H1 (cell line): ENCODE measurements around the gene RPP25L. TPM values are rescaled to one million over a fixed set of nuclear protein-coding genes. Genes with fewer than 3 reads are reported as not detected.

Source experiments
- CTCF ChIA-PET: fragments of 300-600 bp; sonication (Branson Sonifier 250); formaldehyde crosslinking; loops from one replicate; lab custom pipeline; 2021; ENCODE audit not compliant: partially characterized antibody; lab: Charles Lee
- POLR2A ChIA-PET: fragments of 300-600 bp; sonication (Branson Sonifier 250); formaldehyde crosslinking; loops from one replicate; lab custom pipeline; 2021; ENCODE audit warnings: inconsistent platforms; ENCODE audit not compliant: partially characterized antibody; lab: Charles Lee
- DNase-seq, 2 experiments: peaks; one replicate each; pipeline versions ENCODE4 v3.0.0 to v3.0.0-alpha.2; 2010 to 2022; ENCODE audit warnings: low spot score in 2 of 2, low read depth in 1 of 2, mixed read lengths in 1 of 2
- FAIRE-seq: peaks from 2 replicates; lab custom pipeline; 2011; peaks lifted over from hg19 to GRCh38; lab: Jason Lieb, UNC
- H2AFZ ChIP-seq: 2 replicates; pipeline ENCODE4 v1.8.1; 2012; ENCODE audit warnings: low read length, inconsistent platforms
- H2AK5ac ChIP-seq: 2 replicates; pipeline ENCODE4 v1.6.1; 2013; ENCODE audit warnings: low read depth, low read length
- H2BK120ac ChIP-seq: replicated peaks from 2 replicates; pipeline ENCODE3; 2013; ENCODE audit warnings: low read depth, low read length, inconsistent platforms
- H2BK12ac ChIP-seq: 2 replicates; pipeline ENCODE4 v1.6.1; 2013; ENCODE audit warnings: low read depth, low read length
- H2BK15ac ChIP-seq: 2 replicates; pipeline ENCODE4 v1.6.1; 2013; ENCODE audit warnings: low read length
- H2BK20ac ChIP-seq: 2 replicates; pipeline ENCODE4 v1.6.1; 2013; ENCODE audit warnings: low read length
- H2BK5ac ChIP-seq: 2 replicates; pipeline ENCODE4 v1.6.1; 2013; ENCODE audit warnings: low read depth, low read length
- H3K14ac ChIP-seq: 2 replicates; pipeline ENCODE4 v1.6.1; 2013; ENCODE audit warnings: inconsistent platforms; ENCODE audit not compliant: insufficient read length
- H3K18ac ChIP-seq: 2 replicates; pipeline ENCODE4 v1.6.1; 2013; ENCODE audit warnings: low read length; ENCODE audit errors: extremely low read depth
- H3K23ac ChIP-seq: 2 replicates; pipeline ENCODE4 v1.6.1; 2013; ENCODE audit warnings: inconsistent platforms; ENCODE audit not compliant: insufficient read length
- H3K23me2 ChIP-seq: 2 replicates; pipeline ENCODE4 v1.6.1; 2013; ENCODE audit warnings: low read depth, low read length
- H3K27ac ChIP-seq: 2 replicates; pipeline ENCODE4 v1.6.1; 2011; ENCODE audit warnings: low read depth, low read length, inconsistent platforms
- H3K27me3 ChIP-seq, 4 experiments: replicated peaks in 1 of 4; 1 replicate in 1 of 4; 2 replicates in 3 of 4; pipeline versions ENCODE4 v1.6.1 to v1.8.1; 2011 to 2013; ENCODE audit warnings: low read length in 3 of 4, mild to moderate bottlenecking in 3 of 4, inconsistent platforms in 2 of 4, mixed read lengths in 2 of 4, moderate library complexity in 1 of 4; ENCODE audit not compliant: control insufficient read depth in 3 of 4, insufficient read depth in 3 of 4; ENCODE audit errors: extremely low read depth in 1 of 4
- H3K36me3 ChIP-seq, 4 experiments: 2 replicates each; pipeline versions ENCODE4 v1.6.1 to v1.8.1; 2011 to 2013; ENCODE audit warnings: mild to moderate bottlenecking in 4 of 4, low read length in 3 of 4, moderate library complexity in 2 of 4, control low read depth in 1 of 4, inconsistent platforms in 1 of 4; ENCODE audit not compliant: insufficient read depth in 4 of 4, control insufficient read depth in 2 of 4
- H3K4ac ChIP-seq: replicated peaks from 2 replicates; pipeline ENCODE3; 2013; ENCODE audit warnings: low read length, low read depth, mixed read lengths, inconsistent platforms; ENCODE audit not compliant: insufficient read length
- H3K4me1 ChIP-seq, 4 experiments: replicated peaks in 1 of 4; 1 replicate in 1 of 4; 2 replicates in 3 of 4; pipeline versions ENCODE4 v1.6.1 to v1.8.1; 2011 to 2013; ENCODE audit warnings: low read length in 3 of 4, inconsistent platforms in 2 of 4, mixed read lengths in 1 of 4; ENCODE audit not compliant: insufficient read depth in 4 of 4, control insufficient read depth in 3 of 4
- H3K4me2 ChIP-seq, 2 experiments: 2 replicates each; pipeline versions ENCODE4 v1.6.1 to v1.8.1; 2011 to 2013; ENCODE audit warnings: low read depth in 2 of 2, low read length in 2 of 2, control low read depth in 1 of 2, inconsistent platforms in 1 of 2, mild to moderate bottlenecking in 1 of 2; ENCODE audit not compliant: insufficient read depth in 1 of 2
- H3K4me3 ChIP-seq, 4 experiments: fragments of 200-600, 300-600 bp in 1 of 4; sonication (generic), shearing (Covaris generic), sonication (Bioruptor Twin) in 1 of 4; 2 replicates each; pipeline versions ENCODE4 v1.5.1 to v1.8.1; 2011 to 2016; ENCODE audit warnings: low read length in 4 of 4, low read depth in 3 of 4, control low read depth in 2 of 4, inconsistent platforms in 2 of 4, mild to moderate bottlenecking in 2 of 4, mixed read lengths in 1 of 4, moderate library complexity in 1 of 4; ENCODE audit not compliant: insufficient read depth in 2 of 4; ENCODE audit errors: extremely low read depth in 1 of 4
- H3K56ac ChIP-seq: replicated peaks from 2 replicates; pipeline ENCODE3; 2013; ENCODE audit warnings: low read depth, mild to moderate bottlenecking, mixed read lengths, low read length, inconsistent platforms; ENCODE audit not compliant: insufficient read length
- H3K79me1 ChIP-seq: 2 replicates; pipeline ENCODE4 v1.6.1; 2013; ENCODE audit warnings: low read depth, low read length, control low read depth
- H3K79me2 ChIP-seq, 2 experiments: 2 replicates each; pipeline versions ENCODE4 v1.6.1 to v1.8.1; 2012 to 2013; ENCODE audit warnings: low read length in 2 of 2, mild to moderate bottlenecking in 2 of 2, inconsistent platforms in 1 of 2; ENCODE audit not compliant: insufficient read depth in 2 of 2, control insufficient read depth in 1 of 2
- H3K9ac ChIP-seq, 4 experiments: replicated peaks in 1 of 4; 1 replicate in 1 of 4; 2 replicates in 3 of 4; pipeline versions ENCODE4 v1.6.1 to v1.8.1; 2011 to 2013; ENCODE audit warnings: low read depth in 3 of 4, low read length in 3 of 4, control low read depth in 2 of 4, mild to moderate bottlenecking in 2 of 4, moderate library complexity in 2 of 4, inconsistent platforms in 1 of 4; ENCODE audit errors: extremely low read depth in 1 of 4
- H3K9me3 ChIP-seq, 2 experiments: 2 replicates each; pipeline versions ENCODE4 v1.6.1 to v1.8.1; 2012 to 2013; ENCODE audit warnings: mild to moderate bottlenecking in 2 of 2, moderate library complexity in 2 of 2, control low read depth in 1 of 2, inconsistent platforms in 1 of 2, low read depth in 1 of 2, low read length in 1 of 2, mixed read lengths in 1 of 2; ENCODE audit not compliant: insufficient read depth in 2 of 2
- H4K20me1 ChIP-seq, 2 experiments: replicated peaks in 1 of 2; 2 replicates each; pipeline versions ENCODE3 to v1.8.1; 2011 to 2013; ENCODE audit warnings: inconsistent platforms in 2 of 2, low read length in 2 of 2, mild to moderate bottlenecking in 1 of 2; ENCODE audit not compliant: insufficient read depth in 2 of 2, control insufficient read depth in 1 of 2
- H4K5ac ChIP-seq: 2 replicates; pipeline ENCODE4 v1.6.1; 2013; ENCODE audit warnings: low read length, low read depth, mixed read lengths, inconsistent platforms; ENCODE audit not compliant: insufficient read length
- H4K8ac ChIP-seq: 2 replicates; pipeline ENCODE4 v1.8.0; 2013; ENCODE audit warnings: mild to moderate bottlenecking, moderate library complexity, low read length, inconsistent platforms; ENCODE audit not compliant: insufficient read depth; ENCODE audit errors: extremely low read depth
- H4K91ac ChIP-seq: replicated peaks from 2 replicates; pipeline ENCODE3; 2013; ENCODE audit warnings: low read length, mixed read lengths, inconsistent platforms; ENCODE audit not compliant: insufficient read length
- EZH2 ChIP-seq: fragments of 200-600 bp; sonication (generic); IDR thresholded peaks from 2 replicates; pipeline ENCODE4 v1.7.1; 2012; ENCODE audit warnings: low read depth, mild to moderate bottlenecking, moderate library complexity, low read length, inconsistent platforms; ENCODE audit not compliant: severe bottlenecking
- GABPA ChIP-seq: IDR thresholded peaks from 2 replicates; pipeline ENCODE4 v1.6.1; 2011; ENCODE audit warnings: mild to moderate bottlenecking, low read length, moderate library complexity, borderline replicate concordance; ENCODE audit not compliant: insufficient read depth
- JUND ChIP-seq: IDR thresholded peaks from 2 replicates; pipeline ENCODE4 v1.6.1; 2011; ENCODE audit warnings: mild to moderate bottlenecking, improper control_type of control experiment, low read length
- KDM1A ChIP-seq: fragments of 200-600, 300-600 bp; sonication (generic); IDR thresholded peaks from 2 replicates; pipeline ENCODE4 v1.7.1; 2016; ENCODE audit warnings: mild to moderate bottlenecking, low read length, borderline replicate concordance
- RNF2 ChIP-seq: fragments of 200-900, 300-1000 bp; sonication (generic); IDR thresholded peaks from 2 replicates; pipeline ENCODE4 v1.7.1; 2016; ENCODE audit warnings: borderline replicate concordance, low read depth, mild to moderate bottlenecking, antibody characterized with exemption, low read length; ENCODE audit not compliant: poor library complexity, severe bottlenecking; ENCODE audit errors: missing control alignments
- SIX5 ChIP-seq: IDR thresholded peaks from 2 replicates; pipeline ENCODE4 v1.6.1; 2011; ENCODE audit warnings: mild to moderate bottlenecking, low read depth, low read length
- TEAD4 ChIP-seq: IDR thresholded peaks from 2 replicates; pipeline ENCODE4 v1.6.1; 2012; ENCODE audit warnings: low read depth, low read length, inconsistent platforms, mixed read lengths
- ZNF274 ChIP-seq: IDR thresholded peaks from 2 replicates; pipeline ENCODE4 v1.7.0; 2012; ENCODE audit warnings: low read length, borderline replicate concordance; ENCODE audit errors: extremely low read depth
- WGBS, 2 experiments: shearing (Covaris generic) in 1 of 2; methylation state at CpG; one replicate each; pipeline versions ENCODE4 v1.1.6 to v1.1.7; 2013 to 2015; ENCODE audit warnings: low lambda C conversion rate in 2 of 2, mixed read lengths in 2 of 2, inconsistent platforms in 1 of 2, low coverage in 1 of 2, missing lambda C conversion rate in 1 of 2; ENCODE audit not compliant: insufficient replicate concordance in 2 of 2, insufficient coverage in 1 of 2, insufficient read length in 1 of 2; ENCODE audit errors: extremely low coverage in 1 of 2, missing lambda C conversion rate in 1 of 2; 5-methylcytosine and 5-hydroxymethylcytosine counted together
- polyA plus RNA-seq, 7 experiments: library from polyadenylated mRNA; depleted of rRNA in 3 of 7; stranded (reverse) in 5 of 7; unstranded in 2 of 7; fragments of >200 nt in 5 of 7; fragments of 200-250 nt in 2 of 7; gene quantifications; 1 replicate in 5 of 7; 2 replicates in 1 of 7; 4 replicates in 1 of 7; pipeline versions ENCODE4 v1.2.1 to v1.2.3, GENCODE V29; 2011 to 2013; ENCODE audit warnings: missing spikeins in 2 of 7, mixed read lengths in 2 of 7
- total RNA-seq: library from RNA; stranded (reverse); fragmentation: NEBNext Ultra II Directional; extraction: Animal tissue kit (Norgen Biotek cat#: 25700); gene quantifications from 2 replicates; pipeline ENCODE4 v1.2.1, GENCODE V29; 2021

Gene RPP25L
- total and polyA plus RNA-seq, 2 of the 8 experiments (the other 6 are each of a cell fraction or from before 2014, with no cell fraction given) = 21.6 to 75.0 TPM

GRCh38 chr9:34633166-34633565 is 21.3 kb upstream of the RPP25L start:
- CTCF ChIA-PET = interaction anchor here (0.6 to 18.5 kb wide), 21 partner anchors 8 to 1212 kb away, joined by 3 to 401 read pairs (median 7); partner anchors contain the start of genes CCL27, DCTN3, GALT and IL11RA
- no peak overlapping the region for H4K91ac ChIP-seq
- H3K4me2 ChIP-seq = no peak overlapping the region
- peaks cover 10% of the 10 kb centered on the region for H3K79me1 ChIP-seq
- H3K27me3 ChIP-seq = peaks cover 21 to 38% (median 34%) of the 10 kb centered on the region in 4 experiments
- H3K23me2 ChIP-seq = peaks cover 18% of the 10 kb centered on the region
- H4K20me1 ChIP-seq = peaks cover 0 to 14% of the 10 kb centered on the region in 2 experiments
- POLR2A ChIA-PET = interaction anchor here (2.3 to 11.3 kb wide), 2 partner anchors 19 to 21 kb away, joined by 17 to 127 read pairs; partner anchors contain the start of genes GALT, IL11RA and RPP25L
- no peak overlapping the region for H3K4me3 ChIP-seq
- no peak overlapping the region; a peak in 1 of 7 replicates for H3K9ac ChIP-seq
- no peak overlapping the region for H2BK20ac ChIP-seq
- H3K79me2 ChIP-seq = peaks cover 0 to 11% of the 10 kb centered on the region in 2 experiments; a peak in 2 of 4 replicates
- no peak overlapping the region; the same call in none of the 2 replicates for H2BK12ac ChIP-seq
- H2AK5ac ChIP-seq = no peak overlapping the region
- H3K18ac ChIP-seq = no peak overlapping the region
- H3K14ac ChIP-seq = no peak overlapping the region
- no peaks in the 10 kb centered on the region for H3K9me3 ChIP-seq
- H3K4me1 ChIP-seq = peaks cover 3 to 13% (median 9%) of the 10 kb centered on the region in 4 experiments
- DNase-seq (no peak), FAIRE-seq (no peak)
- H3K27ac ChIP-seq = no peak overlapping the region
- H2BK5ac ChIP-seq = no peak overlapping the region
- H3K36me3 ChIP-seq = peaks cover 0 to 6% (median 2%) of the 10 kb centered on the region in 4 experiments; a peak in 3 of 8 replicates
- TF ChIP-seq EZH2 = no peak
- TF ChIP-seq GABPA = no peak
- TF ChIP-seq TEAD4 = no peak
- no peak for TF ChIP-seq RNF2
- TF ChIP-seq SIX5 = no peak
- no peak for TF ChIP-seq ZNF274
- no peak for TF ChIP-seq KDM1A
- TF ChIP-seq JUND = no peak
- no peak overlapping the region for H2BK120ac ChIP-seq
- no peak overlapping the region for H2BK15ac ChIP-seq
- H2AFZ ChIP-seq = no peak overlapping the region
- 56% methylated on average over 5 of the region's 5 CpGs; no CpG with 5 or more reads in 1 of the 2 experiments for WGBS, 2 experiments
- H3K4ac ChIP-seq = no peak overlapping the region
- no peak overlapping the region for H4K5ac ChIP-seq
- no peak overlapping the region for H4K8ac ChIP-seq
- no peak overlapping the region for H3K56ac ChIP-seq
- H3K23ac ChIP-seq = no peak overlapping the region
